Coronary artery (tissue), 2 donors: Measurements from ENCODE around the gene SOX10.

ENCODE experiments used
- DNase-seq: peaks from one replicate; pipeline ENCODE4 v3.0.0-alpha.2; 2017; ENCODE audit warnings: low spot score
- H3K27ac ChIP-seq, 2 donors: fragments of 200-600 bp; sonication (generic); one replicate each; pipeline ENCODE4 v1.5.1; 2016 to 2019
- H3K4me3 ChIP-seq: fragments of 200-600 bp; sonication (generic); 2 replicates; pipeline ENCODE4 v1.5.1; 2016; ENCODE audit warnings: mild to moderate bottlenecking, moderate library complexity
- TF ChIP-seq, protein P1 (sequence below): fragments of 200-600 bp; sonication (generic); IDR thresholded peaks from one replicate; pipeline ENCODE4 v1.5.1; 2019; ENCODE audit warnings: antibody characterized with exemption

SOX10 gene

DNA sequence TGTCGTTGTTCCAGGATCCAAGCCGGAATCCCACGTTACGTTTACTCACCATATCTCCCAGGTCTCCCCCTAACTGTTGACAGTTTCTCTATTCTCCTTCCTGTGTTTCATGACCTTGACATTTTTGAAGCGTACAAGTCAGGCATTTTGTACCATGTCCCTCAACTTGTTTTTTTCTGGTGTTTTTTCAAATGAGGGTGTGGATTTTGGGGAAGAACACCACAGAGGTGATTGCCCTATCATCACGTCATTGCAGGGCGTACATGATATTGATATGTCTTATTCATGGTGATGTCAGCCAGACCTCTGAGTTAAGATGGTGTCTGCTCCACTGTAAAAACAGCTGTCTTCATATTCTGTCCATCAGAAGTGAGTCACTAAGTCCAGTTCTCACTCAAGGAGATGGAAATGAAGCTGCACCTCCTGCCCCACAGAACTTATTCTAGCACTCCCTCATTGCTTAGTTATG, 28.3 kb upstream of the SOX10 start:
- DNase-seq, result no peak
- TF ChIP-seq, protein P1, sequence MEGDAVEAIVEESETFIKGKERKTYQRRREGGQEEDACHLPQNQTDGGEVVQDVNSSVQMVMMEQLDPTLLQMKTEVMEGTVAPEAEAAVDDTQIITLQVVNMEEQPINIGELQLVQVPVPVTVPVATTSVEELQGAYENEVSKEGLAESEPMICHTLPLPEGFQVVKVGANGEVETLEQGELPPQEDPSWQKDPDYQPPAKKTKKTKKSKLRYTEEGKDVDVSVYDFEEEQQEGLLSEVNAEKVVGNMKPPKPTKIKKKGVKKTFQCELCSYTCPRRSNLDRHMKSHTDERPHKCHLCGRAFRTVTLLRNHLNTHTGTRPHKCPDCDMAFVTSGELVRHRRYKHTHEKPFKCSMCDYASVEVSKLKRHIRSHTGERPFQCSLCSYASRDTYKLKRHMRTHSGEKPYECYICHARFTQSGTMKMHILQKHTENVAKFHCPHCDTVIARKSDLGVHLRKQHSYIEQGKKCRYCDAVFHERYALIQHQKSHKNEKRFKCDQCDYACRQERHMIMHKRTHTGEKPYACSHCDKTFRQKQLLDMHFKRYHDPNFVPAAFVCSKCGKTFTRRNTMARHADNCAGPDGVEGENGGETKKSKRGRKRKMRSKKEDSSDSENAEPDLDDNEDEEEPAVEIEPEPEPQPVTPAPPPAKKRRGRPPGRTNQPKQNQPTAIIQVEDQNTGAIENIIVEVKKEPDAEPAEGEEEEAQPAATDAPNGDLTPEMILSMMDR, result no peak
- H3K4me3 ChIP-seq, result no peak overlapping the region
- H3K27ac ChIP-seq, result no peak overlapping the region

DNA sequence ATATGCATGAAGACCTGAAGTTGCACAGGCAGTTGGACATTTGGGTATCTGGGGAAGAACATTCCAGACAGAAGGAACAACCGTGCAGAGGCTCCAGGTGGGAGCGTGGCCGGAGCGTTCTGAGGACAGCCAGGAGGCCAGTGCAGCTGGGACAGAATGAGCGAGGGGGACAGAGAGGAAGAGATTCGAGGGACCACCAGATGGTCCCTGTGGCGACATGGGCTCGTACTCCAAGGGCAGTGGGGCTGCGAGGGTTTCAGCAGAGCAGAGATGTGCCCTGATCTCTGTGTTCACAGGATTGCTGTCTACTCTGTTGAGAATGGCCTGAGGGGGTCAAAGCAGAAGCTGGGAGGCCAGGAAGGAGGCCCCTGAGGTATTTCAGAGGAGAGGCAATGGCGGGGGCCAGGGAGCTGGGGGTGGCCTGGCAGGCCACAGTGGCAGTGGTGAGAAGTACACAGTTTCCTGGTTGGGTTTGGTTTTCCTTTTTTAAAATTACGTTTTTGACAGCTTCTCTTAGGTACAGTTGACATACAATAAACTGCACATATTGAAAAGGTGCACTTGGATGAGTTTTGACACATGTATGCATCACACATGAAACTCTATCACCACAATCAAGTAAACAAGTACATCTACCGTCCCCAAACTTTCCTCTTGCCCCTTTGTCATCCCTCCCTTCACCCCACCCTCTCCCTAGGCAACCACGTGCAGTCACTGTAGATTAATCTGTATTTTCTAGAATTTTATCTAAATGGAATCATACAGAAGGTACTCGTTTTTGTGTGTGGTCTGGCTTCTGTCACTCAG, 24.8 kb upstream of the SOX10 start:
- TF ChIP-seq, protein P1, result no peak
- no peak overlapping the region for H3K4me3 ChIP-seq
- no peak for DNase-seq
- H3K27ac ChIP-seq, result no peak overlapping the region

DNA sequence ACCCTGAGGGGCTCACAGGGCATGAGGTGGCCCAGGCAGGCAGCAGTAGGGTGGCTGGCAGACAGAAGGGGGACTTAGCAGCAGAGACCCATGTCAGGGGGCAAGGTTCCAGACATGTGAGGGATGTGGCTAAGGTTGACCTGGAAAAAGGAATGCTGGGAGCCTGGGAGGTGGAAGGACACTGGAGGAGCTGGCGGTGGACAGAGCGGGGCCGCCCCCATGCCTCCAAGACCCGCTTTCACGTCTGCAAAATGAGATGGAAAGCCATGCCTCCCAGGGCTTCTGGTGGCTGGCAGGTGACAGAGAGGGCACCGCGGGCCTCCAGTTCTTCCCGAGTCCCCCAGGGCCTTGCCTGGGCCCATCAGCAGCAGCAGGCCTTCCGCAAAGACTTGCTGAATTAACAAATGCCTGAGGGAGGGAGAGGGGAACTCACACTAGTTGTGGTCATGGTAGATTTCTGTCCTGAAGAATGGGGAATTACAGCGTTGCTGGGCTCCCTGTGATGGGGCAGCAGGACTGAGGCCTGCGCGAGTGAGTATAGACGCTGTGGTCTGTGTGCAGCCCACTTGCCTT, 23.1 kb upstream of the SOX10 start:
- Histone ChIP-seq H3K4me3 (no peak overlapping the region), H3K27ac (no peak overlapping the region)
- DNase-seq, result no peak
- TF ChIP-seq, protein P1, result no peak

DNA sequence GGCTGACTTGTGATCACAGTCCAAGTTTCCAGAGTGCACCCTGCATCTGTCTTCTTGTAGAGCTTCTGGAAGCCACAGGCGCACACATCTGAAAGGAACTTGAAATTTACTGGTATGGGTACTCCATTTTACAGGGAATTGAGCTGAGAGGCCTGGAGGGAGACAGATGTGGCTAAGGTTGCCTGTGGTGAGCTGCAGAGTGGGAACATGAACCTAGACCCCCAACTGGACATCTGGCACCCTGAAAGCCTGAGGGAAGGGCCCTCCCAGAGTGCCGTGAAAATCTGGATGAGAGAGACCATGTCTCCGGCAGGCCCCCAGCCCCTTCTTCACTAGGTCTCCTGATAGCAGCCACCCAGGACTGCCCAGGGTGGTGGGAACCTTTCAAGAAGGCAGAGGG, 22.6 kb upstream of the SOX10 start:
- Histone ChIP-seq H3K4me3 (no peak overlapping the region), H3K27ac (no peak overlapping the region)
- no peak for DNase-seq
- TF ChIP-seq, protein P1, result no peak

DNA sequence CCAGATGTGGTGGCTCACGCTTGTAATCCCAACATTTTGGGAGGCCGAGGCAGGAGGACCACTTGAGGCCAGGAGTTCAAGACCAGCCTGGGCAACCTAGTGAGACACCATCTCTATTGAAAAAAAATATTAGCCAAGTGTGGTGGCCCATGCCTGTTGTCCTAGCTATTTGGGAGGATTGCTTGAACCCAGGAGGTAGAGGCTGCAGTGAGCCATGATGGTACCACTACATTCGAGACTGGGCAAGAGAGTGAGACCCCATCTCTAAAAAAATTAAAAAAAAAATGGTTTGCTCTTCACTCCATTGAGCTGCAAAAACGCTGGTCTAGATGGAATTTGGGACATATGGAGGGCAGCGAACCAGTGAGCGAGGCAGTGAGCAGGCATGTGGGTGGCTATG, 21.6 kb upstream of the SOX10 start:
- Histone ChIP-seq H3K27ac (no peak overlapping the region), H3K4me3 (no peak overlapping the region)
- TF ChIP-seq, protein P1, result no peak
- no peak for DNase-seq

DNA sequence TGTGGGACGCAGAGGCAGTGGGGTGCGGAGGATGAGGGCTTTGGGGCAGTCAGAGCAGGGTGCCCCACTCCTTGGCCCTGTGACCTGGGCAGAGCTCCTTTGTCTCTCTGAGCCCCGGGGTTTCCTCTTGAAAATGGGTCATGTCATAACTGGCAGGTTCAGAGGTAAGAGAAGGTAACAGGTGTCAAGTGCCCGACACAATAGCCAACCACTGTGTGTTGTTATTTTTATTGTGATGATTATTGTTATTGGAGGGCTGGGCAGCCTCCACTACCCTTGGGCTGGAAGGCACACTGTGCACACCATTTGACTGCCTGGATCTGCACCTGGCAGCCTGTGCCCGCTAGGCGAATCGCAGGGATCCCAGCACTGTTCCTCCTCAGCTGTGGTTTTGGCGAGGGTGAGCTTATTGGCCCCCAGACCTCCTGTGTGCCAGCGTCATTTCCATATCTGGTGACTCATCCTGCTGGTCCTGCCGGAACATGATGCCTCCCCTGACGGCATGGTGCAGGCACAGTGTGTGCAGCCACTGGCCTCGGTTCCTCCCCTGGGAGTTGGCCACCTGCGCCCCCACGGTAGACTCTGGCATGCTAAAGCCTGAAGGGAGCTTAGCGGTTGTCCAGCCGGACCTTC, 15.4 kb upstream of the SOX10 start:
- TF ChIP-seq, protein P1, result no peak
- no peak overlapping the region for H3K4me3 ChIP-seq
- H3K27ac ChIP-seq, result peak overlapping the region in 1 of 2 donors; percentile 58
- DNase-seq, result no peak
